Omental fat pad (tissue), 4 donors: Measurements from ENCODE around the gene FAM222A. TPM values are rescaled to one million over a fixed set of nuclear protein-coding genes. Genes with fewer than 3 reads are reported as not detected.

Source experiments
- ATAC-seq: fragments of 150-250 bp; one replicate; pipeline ENCODE4 v1.9.1; 2016; ENCODE audit warnings: mild to moderate bottlenecking, moderate library complexity; ENCODE audit not compliant: low FRiP score
- DNase-seq: peaks from one replicate; pipeline ENCODE4 v3.0.0-alpha.2; 2019; ENCODE audit warnings: low spot score
- CTCF ChIP-seq, 3 donors: fragments of 450-650 bp; IDR thresholded peaks; one replicate each; pipeline ENCODE4 v1.5.1; 2016 to 2017; ENCODE audit warnings: antibody characterized with exemption in 3 of 3, mild to moderate bottlenecking in 3 of 3, moderate library complexity in 2 of 3
- total RNA-seq, 4 donors: library from RNA; depleted of rRNA; stranded (reverse); fragments of >200 nt; gene quantifications; one replicate each; pipeline ENCODE4 v1.1.0, GENCODE V29; 2016

Gene FAM222A
- total RNA-seq, 4 donors from 2014 or later, result 0.94 to 2.6 (median 2.3) TPM; not detected in 1

DNA sequence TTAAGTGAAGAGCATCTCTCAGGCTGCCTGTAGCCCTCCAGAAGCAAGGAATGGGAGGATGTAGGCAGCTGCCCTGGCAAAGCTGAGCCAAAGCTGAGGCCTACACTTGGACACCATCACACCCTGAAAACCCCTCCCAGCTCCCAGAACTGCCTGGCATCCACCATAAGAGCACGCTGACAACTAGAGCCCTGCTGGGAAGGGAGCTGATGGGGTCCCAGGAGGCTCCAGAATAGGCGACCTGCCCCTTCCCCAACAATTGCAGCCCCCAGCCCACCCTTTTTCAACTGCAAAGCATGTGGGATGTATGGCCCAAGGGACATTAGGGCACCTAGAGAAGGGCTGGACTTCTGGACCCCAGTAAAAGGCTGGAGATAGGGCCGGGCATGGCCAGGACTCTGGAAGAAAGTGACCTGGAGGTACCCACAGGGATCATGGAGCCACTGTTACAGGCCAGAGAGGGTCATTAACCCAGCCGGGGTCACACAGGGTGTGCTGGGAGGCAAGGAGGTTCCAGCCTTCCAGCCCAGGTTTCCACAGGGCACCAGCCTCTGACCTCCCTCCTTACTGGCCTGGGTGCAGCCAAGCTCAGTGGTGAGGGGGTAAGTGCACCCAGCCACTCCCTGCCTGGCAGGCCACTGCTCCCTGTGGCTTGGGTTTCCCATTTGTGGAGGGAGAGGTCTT lies 27.8 kb downstream of the FAM222A start:
- DNase-seq (no peak), ATAC-seq (no peak)
- no peak for TF ChIP-seq CTCF (IDR thresholded peaks at IDR 0.05)

- ATAC-seq, result no peak
- no peak for TF ChIP-seq CTCF (IDR thresholded peaks at IDR 0.05)
- no peak for DNase-seq
These were observed 28.5 kb downstream of the FAM222A start for GRCh38 chr12:109741970-109742703.

- DNase-seq (no peak), ATAC-seq (no peak)
- no peak for TF ChIP-seq CTCF (IDR thresholded peaks at IDR 0.05)
These were observed 29.7 kb downstream of the FAM222A start for GRCh38 chr12:109743076-109743910.

GRCh38 chr12:109744026-109744425 lies 30.4 kb downstream of the FAM222A start:
- no peak for TF ChIP-seq CTCF (IDR thresholded peaks at IDR 0.05)
- DNase-seq, result no peak
- ATAC-seq, result no peak

- DNase-seq (no peak), ATAC-seq (no peak)
- no peak for TF ChIP-seq CTCF (IDR thresholded peaks at IDR 0.05)
These were observed 31.6 kb downstream of the FAM222A start for GRCh38 chr12:109744986-109745942.
